CD4-positive, alpha-beta T cell treated with Interleukin-6 at 100 ng/mL for 8 hours (primary cell): ENCODE data around the gene RBM42.
"Not testable (repeated sequence)": the region's sequence is repeated elsewhere in the genome, so short reads cannot be mapped to it uniquely, and the experiment has no call there.

Experiments used
- DNase-seq: peaks from one replicate; pipeline ENCODE4 v3.0.0-alpha.2; 2020; ENCODE audit warnings: mixed read lengths, low spot score

RBM42 gene

GRCh38 chr19:35628565-35629331 is at the start of gene RBM42:
RBM42 (plus strand) TSS chr19:35629036; CDS start chr19:35629154, 118 bp downstream.
- peak; percentile 96 for DNase-seq

DNA sequence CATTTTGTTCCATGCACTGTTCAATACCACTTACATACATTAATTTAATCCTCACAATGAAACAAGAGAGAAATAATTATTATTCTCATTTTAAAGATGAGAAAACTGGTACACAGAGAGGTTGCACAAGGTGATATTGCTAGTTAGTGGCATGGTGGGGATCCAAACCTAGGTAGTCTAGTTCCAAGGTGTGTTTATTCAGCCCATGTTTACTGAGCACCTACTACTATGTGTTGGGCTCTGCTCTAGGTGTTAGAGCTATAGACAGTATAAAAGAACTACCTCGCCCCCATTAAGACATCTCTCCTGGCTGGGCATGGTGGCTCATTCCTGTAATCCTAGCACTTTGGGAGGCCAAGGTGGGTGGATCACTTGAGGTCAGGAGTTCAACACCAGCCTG is 46.1 kb upstream of the RBM42 start:
- DNase-seq: no peak

- DNase-seq: no peak
Observed at GRCh38 chr19:35585848-35586247, 43.0 kb upstream of the RBM42 start, which contains the start of gene PMIS2. PMIS2 (plus strand) TSS chr19:35586173; CDS start chr19:35586260, 87 bp downstream.

DNA sequence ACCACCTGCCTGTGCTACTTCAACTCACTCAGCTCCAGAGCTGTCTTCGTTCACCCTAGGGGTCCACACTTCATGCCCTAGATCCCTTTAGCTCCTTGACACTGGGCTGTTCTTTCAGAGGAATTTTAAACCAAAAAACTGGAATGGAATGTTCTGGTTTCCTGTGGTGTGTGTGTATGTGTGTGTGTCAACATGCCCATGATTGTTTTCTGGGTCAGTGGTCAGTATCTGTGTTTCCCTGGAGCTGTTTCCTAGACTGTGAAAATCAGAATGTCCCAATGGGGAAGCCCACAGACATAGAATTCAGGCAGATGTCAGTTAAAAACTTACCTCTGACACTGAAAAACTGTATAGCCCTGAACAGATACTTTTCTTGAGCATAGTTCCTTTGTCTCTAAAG is 41.5 kb upstream of the RBM42 start:
- DNase-seq: no peak

DNA sequence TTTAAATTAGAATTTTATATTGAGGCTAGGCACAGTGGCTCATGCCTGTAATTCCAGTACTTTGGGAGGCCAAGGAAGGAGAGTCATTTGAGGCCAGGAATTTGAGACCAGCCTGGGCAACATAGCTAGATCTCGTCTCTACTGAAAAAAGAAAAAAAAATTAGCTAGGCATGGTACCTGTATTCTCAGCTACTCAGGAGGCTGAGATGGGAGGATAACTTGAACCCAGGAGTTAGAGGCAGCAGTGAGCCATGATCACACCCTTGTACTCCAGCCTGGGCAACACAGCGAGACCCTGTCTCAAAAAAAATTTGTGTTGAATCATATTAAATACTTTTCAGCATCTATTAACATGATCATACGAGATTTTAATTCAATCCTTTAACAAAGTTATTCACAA is 38.0 kb upstream of the RBM42 start:
- no peak for DNase-seq

DNA sequence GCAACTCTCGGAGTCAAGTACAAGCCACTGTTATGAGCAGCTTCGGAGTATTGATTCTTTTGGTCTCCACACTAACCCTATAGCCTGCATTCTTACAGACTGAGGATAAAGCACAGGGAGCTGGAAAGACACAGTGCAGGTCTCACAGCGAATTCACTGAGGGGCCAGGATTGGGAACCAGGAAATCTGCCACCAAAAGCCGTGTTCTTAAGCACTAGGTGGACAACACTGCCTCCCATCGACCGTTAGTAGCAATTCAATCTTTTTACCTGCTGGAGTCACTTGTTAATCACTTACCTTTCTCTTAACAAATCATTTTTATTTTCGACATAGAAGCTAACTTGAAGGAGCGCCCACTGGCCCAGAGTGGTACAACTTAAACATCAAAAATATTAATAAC is 36.6 kb upstream of the RBM42 start:
- DNase-seq: peak; percentile 21

DNA sequence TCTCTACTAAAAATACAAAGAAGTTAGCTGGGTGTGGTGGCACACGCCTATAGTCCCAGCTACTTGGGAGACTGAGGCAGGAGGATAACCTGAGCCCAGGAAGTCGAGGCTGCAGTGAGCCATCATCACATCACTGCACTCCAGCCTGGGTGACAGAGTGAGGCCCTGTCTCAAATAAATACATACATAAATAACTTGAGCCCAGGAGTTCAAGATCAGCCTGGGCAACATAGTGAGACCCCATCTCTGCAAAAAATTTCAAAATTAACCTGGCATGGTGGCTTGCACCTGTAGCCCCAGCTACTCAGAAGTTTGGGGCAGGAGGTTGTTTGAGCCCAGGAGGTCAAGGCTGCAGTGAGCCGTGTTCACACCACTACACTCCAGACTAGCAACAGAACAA is 33.8 kb upstream of the RBM42 start:
- not testable (repeated sequence) for DNase-seq

DNA sequence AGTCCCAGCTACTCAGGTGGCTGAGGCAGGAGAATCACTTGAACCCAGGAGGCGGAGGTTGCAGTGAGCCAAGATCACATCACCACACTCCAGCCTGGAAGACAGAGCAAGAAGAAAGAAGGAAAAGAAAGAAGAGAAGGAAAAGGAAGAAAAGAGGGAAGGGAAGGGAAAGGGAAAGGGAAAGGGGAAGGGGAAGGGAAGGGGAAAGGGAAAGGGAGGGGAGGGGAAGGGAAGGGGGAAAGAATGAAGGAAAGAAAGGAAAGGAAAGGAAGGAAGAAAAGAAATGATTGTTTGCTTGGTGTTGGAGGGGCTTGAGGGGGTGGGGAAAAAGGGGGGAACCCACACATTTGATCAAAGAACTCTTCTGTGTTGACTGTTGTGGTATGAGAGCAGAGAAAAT is 32.9 kb upstream of the RBM42 start:
- DNase-seq: no peak

DNA sequence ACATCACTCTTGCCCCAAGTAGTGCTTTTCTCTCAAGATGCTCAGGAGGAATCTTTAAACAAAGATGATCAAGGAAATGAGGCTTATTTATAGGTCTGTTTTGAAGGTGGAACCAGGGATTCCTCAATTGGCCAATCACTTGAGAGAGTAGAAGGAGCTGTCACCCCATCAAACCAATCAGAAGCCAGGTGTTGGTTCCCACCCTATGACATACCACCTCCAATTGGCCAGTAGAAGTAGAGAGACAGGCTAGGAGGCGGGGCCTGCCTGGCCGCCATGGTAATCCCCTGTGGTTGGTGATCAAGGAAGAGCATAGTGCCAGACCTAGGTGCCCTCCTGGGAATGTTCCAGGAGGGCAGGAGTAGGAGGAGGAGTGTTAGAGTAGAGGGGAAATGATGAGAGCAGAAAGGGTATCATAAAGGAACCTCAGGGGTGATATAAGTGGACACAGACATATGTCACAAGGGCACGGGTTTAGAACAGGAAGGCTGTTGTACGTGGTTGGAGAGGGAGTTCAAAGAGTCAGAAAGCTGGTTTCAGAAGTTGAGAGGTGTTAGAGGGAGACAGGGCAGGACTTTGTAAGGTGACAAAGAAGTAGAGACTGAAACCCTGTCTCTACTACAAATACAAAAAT is 32.4 kb upstream of the RBM42 start:
- DNase-seq: no peak

DNA sequence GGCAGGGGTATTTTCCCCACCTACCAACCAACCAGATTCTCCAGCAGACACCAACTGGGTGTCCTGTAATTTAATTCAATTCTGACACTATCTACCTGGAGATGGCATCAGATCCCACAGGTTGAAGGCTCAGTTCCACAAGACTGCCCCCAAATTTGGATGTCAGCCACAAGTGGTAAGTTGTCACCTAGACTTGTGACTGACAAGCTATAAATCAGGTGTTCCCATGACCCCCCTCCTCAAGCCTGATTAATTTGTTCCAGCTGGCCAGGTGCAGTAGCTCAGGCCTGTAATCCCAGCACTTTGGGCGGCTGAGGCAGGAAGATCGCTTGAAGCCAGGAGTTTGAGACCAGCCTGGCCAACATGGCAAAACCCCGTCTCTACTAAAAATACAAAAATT is 26.9 kb upstream of the RBM42 start:
- DNase-seq: no peak

GRCh38 chr19:35604436-35604835 is 24.4 kb upstream of the RBM42 start:
- not testable (repeated sequence) for DNase-seq

DNA sequence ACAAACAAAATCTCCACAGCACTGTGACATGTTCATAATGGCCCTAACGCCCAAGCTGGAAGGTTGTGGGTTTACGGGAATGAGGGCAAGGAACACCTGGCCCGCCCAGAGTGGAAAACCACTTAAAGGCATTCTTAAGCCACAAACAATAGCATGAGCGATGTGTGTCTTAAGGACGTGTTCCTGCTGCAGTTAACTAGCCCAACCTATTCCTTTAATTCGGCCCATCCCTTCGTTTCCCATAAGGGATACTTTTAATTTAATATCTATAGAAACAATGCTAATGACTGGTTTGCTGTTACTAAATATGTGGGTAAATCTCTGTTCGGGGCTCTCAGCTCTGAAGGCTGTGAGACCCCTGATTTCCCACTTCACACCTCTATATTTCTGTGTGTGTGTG is 21.7 kb upstream of the RBM42 start:
- not testable (repeated sequence) for DNase-seq

DNA sequence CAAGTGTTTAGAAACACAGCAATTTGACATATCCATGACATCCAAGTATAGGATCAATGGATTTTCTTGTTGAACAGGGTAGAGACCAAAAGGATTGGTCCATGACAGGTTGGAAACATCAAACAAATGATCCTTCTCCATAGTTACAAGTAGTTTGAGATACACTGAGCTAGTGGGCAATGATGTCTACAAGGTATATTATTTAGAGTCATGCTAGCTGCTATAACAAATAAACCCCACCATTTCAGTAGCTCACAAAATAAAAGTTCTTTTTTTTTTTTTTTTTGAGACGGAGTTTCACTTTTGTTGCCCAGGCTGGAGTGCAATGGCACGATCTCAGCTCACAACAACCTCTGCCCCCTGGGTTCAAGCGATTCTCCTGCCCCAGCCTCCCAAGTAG is 21.2 kb upstream of the RBM42 start:
- no peak for DNase-seq

- DNase-seq: no peak
Observed at GRCh38 chr19:35608251-35608650, 20.6 kb upstream of the RBM42 start.

DNA sequence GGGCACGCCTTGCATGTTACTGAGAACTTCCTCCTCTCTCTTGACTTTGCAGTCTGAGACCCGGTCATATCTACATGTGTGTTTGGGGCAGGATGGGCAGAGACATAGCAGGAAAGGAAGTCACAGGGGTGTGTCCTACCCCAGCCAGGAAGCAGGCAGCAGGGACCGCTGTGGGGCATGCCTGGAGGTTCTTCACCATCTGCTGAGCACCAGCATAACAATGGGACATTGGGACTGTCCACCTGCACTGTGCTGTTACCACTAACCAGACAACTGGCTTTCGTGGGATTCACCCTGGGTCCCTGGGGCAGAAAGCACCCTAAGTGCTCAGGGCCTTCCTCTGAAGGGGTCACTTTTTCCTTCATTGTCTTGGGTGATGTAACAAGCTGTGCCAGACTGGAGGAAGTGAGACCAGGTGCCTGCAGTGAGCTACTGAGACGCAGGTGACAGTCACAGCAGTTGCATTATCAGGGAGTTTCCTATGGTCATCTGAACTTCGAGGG is 18.9 kb upstream of the RBM42 start:
- DNase-seq: peak; percentile 61

- no peak for DNase-seq
Observed at GRCh38 chr19:35612224-35612558, 16.6 kb upstream of the RBM42 start.

DNA sequence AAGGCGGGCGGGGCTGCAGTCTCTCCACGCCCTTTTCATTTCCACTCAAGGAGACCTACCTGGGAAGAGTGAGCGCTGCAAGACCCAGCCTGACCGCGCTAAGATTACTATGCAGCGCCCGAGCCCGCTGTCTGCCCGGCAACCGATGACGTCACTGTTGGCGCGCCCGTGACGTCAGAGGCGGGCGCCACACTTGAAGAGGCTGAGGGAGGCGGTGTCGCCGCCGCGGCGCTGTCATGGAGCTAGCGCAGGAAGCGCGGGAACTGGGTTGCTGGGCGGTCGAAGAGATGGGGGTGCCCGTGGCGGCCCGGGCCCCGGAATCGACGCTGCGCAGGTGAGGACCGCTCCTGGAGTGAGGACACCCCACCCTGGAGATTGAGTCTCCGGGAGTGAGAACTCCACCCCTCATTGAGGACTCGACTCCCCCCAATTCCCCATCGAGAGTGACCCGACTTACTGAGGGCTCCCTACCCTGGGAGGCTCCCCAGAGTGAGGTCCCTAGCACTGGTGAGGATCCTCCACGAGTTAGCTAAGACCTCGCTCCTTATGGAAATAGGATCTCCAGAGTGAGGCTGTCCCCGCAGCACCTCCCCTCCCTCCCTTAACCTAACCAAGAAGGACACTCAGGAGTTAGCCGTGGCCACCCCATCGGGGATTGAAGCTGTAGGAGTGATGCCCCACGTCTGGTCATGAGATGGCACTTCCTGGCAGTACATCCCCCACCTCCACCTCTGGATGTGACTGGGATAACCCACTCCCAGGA is 16.1 kb upstream of the RBM42 start, which contains the start of gene HAUS5:
TSS of gene HAUS5 (plus strand) at position 177 of the 763 bp plus-strand sequence. CDS start at position 237, 60 bp downstream.
- DNase-seq: peak; percentile 94

GRCh38 chr19:35613574-35613973 is 15.3 kb upstream of the RBM42 start:
- DNase-seq: no peak

- no peak for DNase-seq
Observed at GRCh38 chr19:35615036-35615435, 13.8 kb upstream of the RBM42 start.

DNA sequence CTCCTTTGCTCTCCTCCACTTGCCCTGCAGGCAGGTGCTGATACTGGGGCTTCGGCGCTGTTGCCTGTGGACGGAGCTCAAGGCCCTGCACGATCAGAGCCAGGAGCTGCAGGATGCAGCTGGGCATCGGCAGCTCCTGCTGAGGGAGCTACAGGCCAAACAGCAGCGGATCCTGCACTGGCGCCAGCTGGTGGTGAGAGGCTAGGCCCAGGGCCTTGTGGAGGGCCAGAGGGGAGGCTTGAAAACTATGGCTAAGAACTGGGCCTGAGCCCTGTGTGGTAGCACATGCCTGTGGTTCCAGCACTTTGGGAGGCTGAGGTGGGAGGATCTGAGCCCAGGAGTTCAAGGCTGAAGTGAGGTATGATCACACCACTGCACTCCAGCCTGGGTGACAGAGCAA is 10.0 kb upstream of the RBM42 start:
- DNase-seq: no peak

DNA sequence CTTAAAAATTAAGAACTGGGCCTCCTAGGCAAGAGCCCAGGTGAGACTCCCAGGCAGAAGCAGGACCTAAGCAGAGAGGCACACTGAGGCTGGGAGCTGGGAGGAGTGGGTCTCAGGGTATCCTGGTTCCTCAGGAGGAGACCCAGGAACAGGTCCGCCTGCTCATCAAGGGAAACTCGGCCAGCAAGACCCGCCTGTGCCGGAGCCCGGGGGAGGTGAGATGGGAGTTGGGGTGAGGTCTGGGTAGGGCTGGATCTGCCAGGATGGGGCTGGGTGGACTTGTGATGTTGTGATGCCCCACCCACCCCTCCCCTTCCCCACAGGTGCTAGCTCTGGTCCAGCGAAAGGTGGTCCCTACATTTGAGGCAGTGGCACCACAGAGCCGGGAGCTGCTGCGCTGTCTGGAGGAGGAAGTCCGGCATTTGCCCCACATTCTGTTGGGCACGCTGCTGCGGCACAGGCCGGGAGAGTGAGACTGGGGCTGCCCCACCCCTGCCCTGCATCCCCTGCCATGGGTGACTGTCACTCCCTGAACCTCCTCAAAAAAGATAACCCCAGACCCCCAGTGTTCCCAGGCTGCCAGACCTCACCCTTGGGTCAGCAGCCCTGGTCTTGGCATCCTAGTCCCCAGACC is 9.4 kb upstream of the RBM42 start:
- DNase-seq: no peak

DNA sequence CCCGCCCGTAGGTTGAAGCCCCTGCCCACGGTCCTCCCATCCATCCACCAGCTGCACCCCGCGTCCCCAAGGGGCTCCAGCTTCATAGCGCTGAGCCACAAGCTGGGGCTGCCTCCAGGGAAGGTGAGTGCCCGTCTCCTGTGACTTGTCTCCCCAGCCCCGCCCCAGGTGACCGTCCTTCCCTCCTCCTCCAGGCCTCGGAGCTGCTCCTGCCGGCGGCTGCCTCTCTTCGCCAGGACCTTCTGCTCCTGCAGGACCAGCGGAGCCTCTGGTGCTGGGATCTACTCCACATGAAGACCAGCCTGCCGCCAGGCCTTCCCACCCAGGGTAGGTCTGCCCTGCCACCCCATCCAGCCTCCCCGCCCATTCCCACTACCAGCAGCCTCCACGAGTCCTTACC is 8.8 kb upstream of the RBM42 start:
- no peak for DNase-seq
